Thyroid gland (tissue), 4 donors: ENCODE results near the gene GRIK4.

Experiments used
- POLR2A ChIP-seq, 2 donors: fragments of 450-650 bp; IDR thresholded peaks; one replicate each; pipeline ENCODE4 v1.6.1; 2017; ENCODE audit warnings: antibody characterized with exemption in 2 of 2, mild to moderate bottlenecking in 2 of 2, moderate library complexity in 1 of 2
- TF ChIP-seq, protein P1 (sequence below), 6 experiments: fragments of 200-600 bp in 3 of 6; fragments of 450-650 bp in 3 of 6; sonication (generic) in 3 of 6; IDR thresholded peaks; one replicate each; pipeline ENCODE4 v1.5.1; 2016 to 2019; ENCODE audit warnings: antibody characterized with exemption in 6 of 6, mild to moderate bottlenecking in 2 of 6, inconsistent platforms in 1 of 6, moderate library complexity in 1 of 6

DNA sequence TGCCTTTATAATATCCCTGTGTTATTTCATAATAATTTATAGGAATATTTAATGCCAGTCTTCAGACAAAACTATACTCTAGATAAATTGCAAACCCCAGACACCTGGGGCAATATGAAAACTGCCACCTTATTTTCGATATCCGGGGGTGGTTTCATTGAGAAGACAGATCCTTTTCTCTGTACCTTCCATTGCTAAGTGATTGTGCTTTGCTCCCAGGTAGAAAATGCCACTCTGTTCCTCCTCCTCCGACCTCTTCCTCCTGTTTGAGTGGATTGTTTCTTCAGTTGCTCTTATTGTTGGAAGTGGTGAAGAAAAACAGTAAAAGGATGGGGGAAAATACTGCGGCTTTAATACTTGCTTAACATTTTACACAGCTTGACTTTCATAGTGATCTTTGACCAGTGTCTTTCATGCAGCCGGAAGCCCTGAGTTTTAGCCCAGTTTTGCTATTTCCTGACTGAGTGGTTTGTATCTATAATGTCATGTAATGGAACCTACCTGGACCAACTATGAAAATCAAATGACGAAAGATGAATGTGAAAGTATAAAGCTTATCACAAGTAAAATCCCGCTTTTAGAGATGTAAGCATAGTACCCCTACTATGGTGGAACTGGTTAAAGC, 5.6 kb upstream of the GRIK4 start:
- TF ChIP-seq, protein P1, sequence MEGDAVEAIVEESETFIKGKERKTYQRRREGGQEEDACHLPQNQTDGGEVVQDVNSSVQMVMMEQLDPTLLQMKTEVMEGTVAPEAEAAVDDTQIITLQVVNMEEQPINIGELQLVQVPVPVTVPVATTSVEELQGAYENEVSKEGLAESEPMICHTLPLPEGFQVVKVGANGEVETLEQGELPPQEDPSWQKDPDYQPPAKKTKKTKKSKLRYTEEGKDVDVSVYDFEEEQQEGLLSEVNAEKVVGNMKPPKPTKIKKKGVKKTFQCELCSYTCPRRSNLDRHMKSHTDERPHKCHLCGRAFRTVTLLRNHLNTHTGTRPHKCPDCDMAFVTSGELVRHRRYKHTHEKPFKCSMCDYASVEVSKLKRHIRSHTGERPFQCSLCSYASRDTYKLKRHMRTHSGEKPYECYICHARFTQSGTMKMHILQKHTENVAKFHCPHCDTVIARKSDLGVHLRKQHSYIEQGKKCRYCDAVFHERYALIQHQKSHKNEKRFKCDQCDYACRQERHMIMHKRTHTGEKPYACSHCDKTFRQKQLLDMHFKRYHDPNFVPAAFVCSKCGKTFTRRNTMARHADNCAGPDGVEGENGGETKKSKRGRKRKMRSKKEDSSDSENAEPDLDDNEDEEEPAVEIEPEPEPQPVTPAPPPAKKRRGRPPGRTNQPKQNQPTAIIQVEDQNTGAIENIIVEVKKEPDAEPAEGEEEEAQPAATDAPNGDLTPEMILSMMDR (IDR thresholded peaks at IDR 0.05): no peak
- no peak for TF ChIP-seq POLR2A (IDR thresholded peaks at IDR 0.05)
